Subcutaneous adipose tissue (tissue), 4 donors: ENCODE results near the gene URB2. TPM values are rescaled to one million over a fixed set of nuclear protein-coding genes. Genes with fewer than 3 reads are reported as not detected.

Experiments used
- total RNA-seq, 4 donors: library from RNA; depleted of rRNA; stranded (reverse); fragments of >200 nt; gene quantifications; one replicate each; pipeline ENCODE4 v1.1.0, GENCODE V29; 2016
- TF ChIP-seq, protein P1 (sequence below): fragments of 450-650 bp; IDR thresholded peaks from one replicate; pipeline ENCODE4 v1.5.1; 2016; ENCODE audit warnings: low read depth, mild to moderate bottlenecking, control low read depth, antibody characterized with exemption, moderate library complexity

URB2 gene
- 10 to 100 TPM in 2 of 4 donors, 1 to 10 TPM in 2; 5.8 to 13.7 (median 9.5) TPM for total RNA-seq

GRCh38 chr1:229625915-229626831 is at the start of gene URB2, which contains the start of gene TAF5L:
TSS of gene URB2 (plus strand) at chr1:229626247. CDS start at chr1:229627634, 1,387 bp downstream.
TSS of gene TAF5L (minus strand) at chr1:229626122. CDS start at chr1:229614482, 11,640 bp downstream.
- TF ChIP-seq, protein P1, sequence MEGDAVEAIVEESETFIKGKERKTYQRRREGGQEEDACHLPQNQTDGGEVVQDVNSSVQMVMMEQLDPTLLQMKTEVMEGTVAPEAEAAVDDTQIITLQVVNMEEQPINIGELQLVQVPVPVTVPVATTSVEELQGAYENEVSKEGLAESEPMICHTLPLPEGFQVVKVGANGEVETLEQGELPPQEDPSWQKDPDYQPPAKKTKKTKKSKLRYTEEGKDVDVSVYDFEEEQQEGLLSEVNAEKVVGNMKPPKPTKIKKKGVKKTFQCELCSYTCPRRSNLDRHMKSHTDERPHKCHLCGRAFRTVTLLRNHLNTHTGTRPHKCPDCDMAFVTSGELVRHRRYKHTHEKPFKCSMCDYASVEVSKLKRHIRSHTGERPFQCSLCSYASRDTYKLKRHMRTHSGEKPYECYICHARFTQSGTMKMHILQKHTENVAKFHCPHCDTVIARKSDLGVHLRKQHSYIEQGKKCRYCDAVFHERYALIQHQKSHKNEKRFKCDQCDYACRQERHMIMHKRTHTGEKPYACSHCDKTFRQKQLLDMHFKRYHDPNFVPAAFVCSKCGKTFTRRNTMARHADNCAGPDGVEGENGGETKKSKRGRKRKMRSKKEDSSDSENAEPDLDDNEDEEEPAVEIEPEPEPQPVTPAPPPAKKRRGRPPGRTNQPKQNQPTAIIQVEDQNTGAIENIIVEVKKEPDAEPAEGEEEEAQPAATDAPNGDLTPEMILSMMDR = no peak

DNA sequence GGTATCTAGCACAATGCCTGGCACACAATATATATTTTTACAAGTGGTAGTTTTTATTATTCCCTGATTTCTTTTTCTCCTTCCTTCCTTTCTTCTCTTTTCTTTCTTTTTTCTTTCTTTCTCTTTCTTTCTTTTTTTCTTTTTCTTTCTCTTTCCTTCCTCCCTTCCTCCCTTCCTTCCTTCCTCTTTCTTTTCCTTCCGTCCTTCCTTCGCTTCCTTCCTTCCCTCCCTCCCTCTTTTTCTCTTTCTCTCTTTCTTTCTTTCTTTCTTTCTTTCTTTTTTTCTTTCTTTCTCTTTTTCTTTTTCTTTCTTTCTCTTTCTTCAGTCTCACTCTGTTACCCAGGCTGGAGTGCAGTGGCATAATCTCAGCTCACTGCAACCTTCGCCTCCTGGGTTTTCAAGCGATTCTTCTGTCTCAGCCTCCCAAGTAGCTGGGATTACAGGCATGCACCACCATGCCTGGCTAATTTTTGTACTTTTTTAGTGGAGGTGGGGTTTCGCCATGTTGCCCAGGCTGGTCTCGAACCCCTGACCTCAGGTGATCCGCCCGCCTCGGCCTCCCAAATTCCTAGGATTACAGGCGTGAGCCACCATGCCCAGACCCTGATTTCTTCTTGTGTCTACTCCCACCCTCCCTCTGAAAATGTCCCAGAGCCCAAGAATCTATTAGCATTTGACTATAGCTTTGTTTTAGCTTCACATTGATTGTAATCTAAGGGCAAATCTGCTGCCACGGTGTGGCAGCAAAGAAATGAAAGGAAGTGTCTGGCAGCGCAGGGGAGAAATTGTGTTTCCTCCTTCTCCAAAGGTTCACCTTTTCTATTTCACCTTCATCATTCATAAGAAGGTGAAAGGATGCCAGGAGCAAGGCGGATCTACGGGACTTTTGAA is 47.6 kb upstream of the URB2 start:
- TF ChIP-seq, protein P1 = no peak

DNA sequence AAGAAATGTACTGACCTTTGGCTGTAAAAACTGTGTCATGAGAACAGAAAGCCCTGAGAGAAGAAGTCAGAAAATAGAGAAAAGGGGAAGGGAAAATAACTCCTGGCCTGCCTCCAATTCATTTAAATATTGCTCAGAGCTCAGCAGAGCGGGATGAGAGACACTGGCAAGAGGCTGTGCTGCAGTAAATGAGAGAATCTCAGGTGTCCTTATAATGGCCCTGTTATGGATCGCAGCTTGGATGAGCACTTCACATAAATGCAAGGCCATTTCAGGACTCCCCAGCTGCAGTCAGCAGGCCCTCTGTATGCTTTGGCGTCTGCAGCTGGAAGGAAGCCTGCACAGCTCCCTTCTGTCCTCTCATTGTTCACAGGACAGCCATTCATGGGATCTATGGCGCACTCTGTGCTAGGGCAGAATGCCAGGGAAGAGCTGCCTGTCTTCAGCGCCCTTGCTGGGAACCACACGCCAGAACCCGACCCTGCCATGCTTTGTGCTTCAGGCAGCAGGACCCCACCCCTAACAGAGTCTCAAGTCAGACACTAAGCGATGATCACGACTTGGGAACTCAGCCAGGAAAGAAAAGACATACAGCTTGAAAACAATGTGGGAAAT is 46.9 kb upstream of the URB2 start:
- TF ChIP-seq, protein P1 = no peak

DNA sequence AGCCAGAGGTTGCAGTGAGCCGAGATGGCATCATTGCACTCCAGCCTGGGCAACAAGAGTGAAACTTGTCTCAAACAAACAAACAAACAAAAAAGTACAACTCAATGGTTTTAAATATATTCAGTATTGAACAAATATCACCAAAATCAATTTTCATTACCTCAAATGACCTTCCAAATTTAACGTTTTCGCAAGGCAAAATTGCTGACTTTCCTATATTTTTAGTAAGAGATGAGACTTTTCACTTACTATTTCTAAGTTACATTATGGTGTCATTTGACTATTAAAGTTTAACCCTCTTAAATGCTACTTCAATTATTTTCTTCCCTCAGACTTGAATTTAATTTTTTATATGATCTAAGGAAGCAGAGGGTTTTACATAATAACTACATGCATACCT is 44.6 kb upstream of the URB2 start:
- TF ChIP-seq, protein P1 = no peak

GRCh38 chr1:229582011-229582694 is 43.9 kb upstream of the URB2 start:
- TF ChIP-seq, protein P1 = no peak

DNA sequence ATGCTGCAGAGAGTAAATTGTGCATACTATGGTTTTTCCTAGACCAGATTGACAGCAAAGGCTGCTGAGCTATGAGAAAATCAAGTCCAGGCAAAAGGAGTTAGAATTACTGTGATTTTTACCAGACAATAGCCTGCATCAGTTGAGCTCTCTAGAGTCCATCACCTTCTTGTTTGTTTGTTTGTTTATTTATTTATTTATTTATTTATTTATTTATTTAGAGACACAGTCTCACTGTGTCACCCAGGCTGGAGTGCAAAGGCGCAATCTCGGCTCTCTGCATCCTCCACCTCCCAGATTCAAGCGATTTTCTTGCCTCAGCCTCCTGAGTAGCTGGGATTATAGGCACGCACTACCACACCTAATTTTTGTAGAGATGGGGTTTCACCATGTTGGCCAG is 43.3 kb upstream of the URB2 start:
- TF ChIP-seq, protein P1 = no peak
